ENCODE measurements around the gene THRA.

THRA gene

DNA sequence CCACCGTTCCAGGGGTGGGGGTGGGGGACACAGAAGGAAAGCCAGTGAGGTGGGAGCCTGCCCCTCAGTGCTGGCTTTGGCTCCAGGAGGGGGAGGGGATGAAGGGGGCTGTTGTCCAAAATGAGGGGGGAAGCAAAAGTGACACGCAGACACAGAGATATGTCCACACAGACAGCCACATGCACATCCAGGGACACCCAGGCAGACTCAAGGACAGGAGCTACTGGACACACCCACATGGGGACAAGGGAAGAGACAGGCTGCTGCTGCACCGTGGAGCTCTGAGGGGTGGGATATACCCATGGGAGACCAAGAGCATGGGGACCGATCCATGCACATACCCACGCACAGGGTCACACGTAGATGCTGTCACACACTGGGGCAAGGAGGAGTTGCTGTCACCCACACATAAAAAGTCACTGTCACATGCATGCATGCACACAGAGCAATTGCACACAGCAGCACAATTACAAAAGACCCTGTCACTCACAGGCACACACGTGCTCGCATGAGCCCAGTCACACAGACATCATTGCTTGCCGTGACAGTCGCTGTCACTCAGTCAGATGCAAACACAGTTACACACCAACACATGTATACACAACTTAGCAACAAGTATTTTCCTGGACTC is 1.3 kb downstream of the THRA start:
- DNase-seq: no peak

DNA sequence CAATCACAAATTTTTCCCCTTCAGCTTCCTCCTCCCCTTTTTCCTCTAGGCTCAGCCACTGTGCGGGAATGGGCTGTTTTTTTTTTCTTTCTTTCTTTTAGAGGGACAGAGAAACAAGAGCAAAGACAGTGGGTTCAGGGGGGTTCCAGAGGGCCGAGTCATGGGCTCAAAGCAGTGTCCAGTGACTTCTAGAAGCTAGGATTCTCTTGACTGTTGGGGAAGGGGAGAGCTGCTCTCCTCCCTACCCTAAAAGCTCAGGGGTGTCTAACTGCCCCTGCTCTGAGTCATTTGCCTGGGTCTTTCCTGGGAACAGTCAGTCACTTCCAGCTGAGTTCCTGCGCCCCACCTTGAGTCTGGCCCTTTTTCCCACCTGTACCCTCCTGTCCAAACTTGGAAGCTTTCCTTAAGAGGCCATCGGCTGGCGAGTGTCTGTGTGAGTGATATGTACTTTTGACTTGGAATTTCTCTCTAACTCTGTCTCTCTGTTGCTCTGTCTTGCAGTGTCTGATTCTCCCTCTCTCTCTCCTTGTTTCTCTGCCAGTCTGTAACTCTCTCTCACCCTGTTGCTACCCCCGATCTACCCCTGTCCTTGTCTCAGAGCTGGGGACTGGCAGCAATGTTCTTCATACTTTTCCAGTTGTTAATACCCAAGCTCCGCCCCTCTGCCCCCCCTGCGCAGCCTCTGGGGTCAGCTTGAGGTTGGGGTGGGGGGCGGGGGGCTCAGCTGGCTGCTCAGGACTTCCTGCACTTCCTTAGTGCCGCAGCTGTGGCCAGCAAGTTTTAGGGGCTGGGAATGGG is 2.4 kb downstream of the THRA start:
- DNase-seq: peak; percentile 52

DNA sequence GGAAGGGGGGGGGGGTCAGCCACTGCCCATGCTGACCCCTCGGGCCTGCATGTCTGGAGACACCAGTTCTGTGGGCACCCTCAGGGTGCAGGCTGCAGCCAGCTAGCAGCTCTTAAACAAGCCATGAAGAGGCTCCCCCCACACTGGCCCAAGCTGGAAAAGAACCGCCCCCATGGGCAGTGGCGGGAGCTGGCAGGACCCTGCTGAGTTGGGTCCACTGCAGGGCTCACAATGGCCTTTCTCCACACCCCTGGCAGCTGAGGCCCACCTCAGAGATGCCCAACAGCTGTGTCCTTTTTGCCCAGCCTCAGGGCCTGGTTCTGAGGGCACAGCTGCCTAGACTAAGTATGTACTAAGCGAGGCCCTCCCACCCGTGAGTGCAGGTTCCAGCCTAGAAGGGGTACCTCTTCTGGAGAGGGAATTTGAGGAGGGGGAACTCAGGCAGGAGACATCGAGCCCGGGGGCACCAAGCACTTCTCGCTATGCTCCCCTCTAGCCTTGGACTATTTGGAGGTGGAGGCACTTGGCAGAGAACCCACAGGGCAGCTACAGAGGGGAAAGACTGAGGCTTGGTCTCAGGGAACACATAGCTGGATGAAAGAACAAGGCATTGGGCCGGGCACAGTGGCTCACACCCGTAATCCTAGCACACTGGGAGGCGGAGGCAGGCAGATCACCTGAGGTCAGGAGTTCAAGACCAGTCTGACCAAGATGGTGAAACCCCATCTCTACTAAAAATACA is 3.2 kb downstream of the THRA start:
- no peak for DNase-seq

DNA sequence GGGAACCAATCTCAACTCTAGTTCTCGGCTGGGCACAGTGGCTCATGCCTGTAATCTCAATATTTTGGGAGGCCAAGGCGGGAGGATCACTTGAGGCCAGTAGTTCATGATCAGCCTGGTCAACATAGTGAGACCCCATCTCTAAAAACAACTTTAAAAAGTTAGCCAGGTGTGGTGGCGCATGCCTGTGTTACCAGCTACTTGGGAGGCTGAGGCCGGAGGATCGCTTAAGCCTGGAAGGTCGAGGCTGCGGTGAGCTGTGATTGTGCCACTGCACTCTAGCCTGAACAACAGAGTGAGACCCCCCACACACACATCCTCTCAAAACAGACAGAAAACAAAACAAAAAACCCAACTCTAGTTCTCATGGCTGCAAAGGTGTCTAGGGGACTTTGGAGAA is 4.9 kb downstream of the THRA start:
- no peak for DNase-seq

DNA sequence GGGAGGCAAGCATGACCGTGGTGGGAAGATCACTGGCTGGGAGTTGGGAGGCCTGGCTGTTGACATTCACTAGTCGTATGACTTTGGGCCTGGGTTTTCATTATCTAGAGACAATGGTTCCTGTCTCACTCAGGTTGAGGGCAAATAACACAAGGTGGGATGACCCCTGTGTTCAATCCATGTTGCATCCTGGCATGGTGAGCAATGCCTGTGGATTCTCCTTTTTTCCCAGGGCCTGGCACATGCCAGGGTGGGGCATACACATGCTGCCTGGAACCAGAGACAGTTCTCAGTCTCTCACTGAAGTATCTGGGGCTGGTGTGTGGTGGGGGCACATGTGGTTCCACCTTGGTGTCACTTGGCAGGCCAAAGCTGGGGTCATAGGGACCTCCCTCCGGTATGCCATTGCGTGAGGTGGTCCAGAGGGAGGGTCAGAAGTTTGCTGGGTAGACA is 5.4 kb downstream of the THRA start:
- DNase-seq: no peak

DNA sequence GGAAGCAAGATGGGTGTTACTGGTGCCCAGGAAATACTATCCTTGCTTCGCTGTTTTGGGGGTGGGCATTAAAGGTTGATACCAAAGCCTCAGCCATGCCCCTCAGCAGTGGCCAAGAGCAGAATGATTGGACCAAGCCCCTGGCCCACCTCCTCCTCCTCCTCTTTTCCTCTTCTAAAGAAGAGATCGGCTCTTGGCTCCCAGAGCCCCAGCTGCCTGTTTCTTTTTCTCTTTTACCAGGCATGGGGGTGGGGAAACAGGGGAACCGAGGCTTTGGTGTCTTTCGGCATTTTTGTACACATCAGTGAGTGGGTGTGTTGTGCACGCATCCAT is 5.8 kb downstream of the THRA start:
- DNase-seq: no peak

DNA sequence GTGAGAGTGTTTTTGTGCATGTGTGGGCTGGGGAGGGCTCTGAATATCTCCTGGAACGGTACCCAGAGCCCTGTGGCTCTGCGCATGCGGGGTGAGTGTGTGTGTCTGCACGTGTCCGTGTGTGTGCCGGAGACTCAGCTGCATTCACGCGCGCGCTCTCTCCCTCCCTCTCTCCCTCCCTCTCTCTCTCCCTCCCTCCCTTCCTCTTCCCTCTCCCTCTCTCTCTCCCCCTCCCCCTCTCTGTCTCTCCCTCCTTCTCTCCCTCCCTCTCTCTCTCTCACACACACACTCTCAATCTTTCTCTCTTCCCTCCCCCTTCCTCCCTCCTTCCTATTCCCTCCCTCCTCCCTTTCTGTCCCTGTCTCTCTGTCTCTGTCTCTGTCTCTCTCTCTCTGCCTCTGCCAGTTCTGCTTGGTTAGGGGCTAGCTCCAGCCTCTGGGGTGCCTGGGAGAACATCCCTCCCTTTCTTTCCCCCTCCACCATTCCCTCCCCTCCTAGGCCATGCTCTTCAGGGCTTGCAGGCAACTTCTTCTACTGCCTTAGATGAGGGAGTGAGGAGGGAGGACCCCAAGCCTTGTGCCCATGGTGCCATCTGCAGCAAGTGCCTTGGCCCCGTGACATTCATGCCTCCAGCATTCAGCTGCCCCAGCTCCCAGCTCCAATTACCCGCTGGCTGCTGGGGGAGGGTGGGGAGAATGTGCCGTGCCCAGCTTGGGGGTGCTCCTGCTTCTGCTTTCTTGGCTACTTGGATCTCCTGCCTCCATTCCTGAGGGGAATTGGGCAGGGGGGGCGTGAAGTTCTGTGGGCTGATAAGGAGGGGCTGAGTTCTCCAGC is 6.4 kb downstream of the THRA start:
- DNase-seq: peak; percentile 85

DNA sequence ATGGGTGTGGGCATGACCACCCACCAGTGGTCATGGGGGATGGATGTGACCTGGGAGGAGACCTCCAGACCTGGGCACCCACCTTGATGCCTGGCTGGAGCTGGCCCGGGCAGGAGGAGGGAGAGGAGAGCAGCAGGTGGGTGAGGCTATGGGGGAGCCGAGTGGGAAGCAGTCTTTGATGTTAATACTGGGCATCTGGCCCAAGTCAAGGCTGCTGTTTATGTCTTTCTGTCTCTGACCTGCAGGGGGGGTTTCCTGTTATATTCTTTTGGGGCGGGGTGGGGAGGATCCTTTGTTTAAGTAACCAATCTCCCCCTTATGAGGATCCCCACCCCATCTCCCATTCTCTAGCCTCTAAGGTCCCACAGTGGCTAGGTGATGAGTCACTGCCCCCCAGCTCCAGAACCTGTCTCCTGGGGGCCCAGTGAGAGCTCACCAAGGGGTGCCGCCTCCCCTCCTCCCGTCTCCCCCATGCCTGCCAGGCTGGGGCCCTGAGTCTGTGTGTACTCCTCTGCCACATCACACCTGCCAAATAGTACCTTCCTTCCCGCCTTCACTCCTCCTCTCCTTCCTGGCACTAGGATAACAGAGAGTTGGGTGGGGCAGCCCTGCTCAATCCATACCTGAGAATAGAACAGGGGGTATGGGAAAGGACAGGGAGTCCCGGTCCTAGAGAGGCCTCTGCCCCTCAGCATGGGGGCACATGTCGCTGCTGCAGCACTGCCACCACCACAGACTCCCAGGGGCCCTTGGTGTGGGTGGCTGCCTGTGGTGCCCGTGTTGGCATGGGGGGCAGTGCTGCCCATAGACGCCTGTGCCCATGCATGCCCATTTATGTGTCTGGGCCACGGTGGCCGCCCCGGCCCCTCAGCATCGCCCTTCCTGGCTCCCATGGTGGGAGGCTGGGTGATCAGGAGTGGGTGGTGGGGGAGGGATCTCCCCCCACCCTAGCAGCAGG is 7.3 kb downstream of the THRA start:
- no peak for DNase-seq

DNA sequence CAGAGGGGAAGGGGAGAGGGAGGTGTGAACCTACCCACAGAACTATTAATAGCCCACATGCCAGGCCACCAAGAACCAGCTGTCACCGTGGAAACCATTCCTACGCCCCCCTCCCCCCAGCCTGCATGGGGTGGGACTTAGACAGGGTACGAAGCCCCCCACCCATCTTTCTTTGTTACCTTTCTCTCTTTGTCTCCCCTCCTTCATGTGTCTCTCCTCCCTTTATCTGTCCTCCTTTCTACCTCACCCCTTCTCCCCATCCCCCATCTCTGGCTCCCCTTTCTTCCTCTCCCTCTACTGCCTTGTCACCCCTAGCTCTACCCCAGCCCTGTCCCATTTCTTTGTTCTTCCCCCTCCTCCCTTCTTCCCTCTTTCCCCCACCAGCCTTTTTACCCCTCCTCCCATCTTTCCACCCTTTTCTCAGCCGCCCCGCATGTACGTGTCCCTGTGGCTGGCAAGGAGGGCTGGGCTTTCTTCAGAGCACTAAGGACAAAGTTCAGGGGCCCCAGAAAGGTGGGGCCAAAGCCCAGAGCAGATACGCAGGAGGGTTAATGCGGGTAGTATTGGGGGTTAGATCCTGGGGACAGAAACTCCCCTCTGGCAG is 8.0 kb downstream of the THRA start:
- DNase-seq: no peak

DNA sequence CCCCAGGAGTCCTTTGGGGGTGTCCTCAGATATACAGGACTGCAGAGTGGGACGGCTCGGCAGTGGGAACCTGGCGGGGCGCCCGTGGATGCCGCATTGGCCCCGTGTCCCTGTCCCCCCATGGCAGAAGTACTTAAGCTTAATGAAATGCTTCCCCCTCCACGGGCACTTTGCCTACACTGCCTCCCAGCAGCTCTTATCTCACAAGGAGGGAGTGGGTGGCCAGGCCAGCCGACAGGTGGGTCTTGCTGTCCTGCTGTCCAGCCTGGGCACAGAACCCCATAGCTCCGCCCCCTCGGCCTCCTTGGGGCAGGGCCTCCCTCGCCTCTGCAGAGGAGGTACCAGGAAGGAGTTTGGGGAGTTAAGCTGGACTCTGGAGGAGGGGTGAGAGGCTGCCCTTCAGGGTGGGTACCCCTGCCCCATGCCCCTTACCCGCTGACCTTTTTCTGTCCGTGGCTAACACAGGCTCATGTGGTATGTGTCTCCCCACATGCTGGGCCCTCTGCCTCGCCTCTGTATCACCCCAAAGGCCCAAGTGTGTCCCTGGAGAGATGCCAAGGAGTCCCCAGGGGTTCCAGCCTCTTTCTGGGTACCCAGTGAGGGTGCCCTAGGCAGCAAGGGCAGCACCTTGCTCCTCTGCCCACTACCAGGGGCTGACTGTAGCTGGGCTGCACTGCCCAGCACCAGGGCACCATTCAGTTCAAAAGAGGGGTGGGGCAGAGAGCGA is 8.7 kb downstream of the THRA start:
- DNase-seq: peak; percentile 53

DNA sequence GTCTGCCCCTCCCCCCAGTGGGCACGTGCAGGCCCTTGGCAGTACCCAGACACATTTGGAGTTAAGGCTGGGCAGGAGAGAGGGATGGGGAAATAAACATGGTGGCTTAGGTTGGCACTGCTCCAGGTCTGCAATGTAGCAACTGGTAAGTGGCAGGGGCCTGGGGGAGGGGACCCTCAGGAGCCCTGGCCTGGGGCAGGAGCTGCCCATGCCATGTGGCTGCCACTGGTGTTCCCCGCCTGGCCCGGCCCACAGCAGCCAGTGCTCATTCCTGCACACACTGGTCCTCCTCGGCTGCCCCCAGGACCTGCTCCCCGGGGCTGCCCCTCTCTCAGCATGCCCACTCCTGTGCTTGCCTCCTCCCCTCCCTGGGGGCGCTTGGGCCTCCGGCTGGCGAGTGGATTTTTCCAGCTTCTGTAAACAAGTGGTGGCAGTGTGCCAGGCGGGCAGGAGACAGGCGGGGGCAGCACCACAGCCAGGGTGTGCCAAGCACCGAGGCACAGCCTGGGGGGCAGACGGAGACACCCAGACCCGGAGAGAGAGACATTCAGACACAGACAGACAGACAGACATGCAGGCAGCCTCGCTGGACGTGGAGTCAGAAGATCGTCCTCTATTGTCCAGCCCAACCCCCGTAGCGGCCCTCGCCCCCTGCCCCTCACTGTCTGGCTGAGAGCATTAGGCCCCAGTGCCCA is 9.4 kb downstream of the THRA start:
- DNase-seq: peak; percentile 62

DNA sequence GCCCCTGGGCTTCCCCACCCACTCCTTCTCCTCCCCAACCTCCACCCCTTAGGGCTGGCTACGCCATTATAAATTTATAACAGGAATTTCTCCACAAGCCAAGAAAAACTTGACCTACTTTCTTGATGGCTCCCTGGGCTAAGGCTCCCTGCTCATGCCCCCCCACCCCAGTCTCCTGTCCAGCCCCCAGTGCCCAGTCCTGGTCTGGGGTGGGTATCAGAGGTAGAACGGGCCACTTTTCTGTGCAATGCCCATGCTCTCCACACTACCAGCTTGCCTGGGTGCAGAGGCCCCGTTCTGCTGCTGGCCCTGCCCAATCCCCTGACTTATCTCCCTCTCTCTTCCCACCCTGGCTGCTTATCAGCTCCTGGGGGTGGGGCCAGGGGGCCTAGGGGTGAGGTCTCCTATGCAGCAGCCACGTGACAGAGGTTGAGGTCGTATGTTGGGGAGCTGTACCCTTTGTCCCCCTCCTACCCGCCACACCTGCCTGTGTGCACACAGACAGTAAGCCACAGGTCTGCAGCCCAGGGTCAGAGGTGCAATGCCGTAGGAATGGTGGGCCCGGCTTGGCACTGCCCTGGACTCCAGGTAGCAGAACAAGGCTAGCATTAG is 10.1 kb downstream of the THRA start:
- DNase-seq: no peak

DNA sequence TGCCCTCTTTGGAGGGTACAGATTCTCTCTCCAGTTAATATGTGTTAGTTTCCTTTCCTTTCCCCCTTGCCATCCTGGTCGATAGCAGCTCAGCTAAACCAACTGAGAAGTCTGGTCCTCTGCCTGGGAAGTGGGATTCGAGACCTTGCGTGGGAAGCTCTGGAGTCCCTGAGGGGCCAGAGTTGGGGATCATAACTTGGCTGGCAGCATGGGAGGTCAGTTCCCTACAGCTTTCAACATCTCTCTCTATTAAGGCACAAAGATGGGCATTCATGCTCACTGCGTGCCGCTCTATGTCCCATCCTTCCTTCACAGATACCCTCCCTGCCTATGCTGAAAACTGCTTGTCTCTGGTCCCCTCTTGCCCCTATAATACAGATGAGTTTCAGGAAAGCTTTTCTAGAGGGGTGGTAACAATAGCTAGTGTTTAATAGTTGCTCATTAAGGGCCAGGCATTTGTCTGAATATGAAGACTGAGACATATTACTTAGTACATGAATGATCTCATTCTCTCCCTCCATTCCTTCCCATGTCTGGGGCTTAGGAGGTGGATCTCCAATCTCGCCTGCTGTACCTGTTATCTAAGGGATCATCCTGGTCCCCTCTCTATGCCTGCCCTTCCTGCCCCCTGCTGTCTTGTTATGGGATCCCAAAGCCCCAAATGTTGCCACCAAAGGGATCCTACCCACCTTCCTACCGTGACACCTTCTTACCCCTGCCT is 10.8 kb downstream of the THRA start:
- no peak for DNase-seq

DNA sequence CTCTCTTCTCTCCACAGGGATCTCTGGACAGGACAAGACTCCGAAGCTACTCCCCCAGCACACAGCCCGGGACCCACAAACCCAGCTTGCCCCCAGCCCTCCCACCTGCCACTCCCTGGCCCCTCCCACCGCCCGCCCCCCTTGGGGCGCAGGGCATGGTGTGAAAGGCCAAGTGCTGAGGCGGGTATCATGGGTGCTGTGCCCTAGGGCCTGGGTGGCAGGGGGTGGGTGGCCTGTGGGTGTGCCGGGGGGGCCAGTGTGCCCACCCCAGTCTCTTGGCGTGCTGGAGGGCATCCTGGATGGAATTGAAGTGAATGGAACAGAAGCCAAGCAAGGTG is 11.4 kb downstream of the THRA start:
- DNase-seq: no peak

DNA sequence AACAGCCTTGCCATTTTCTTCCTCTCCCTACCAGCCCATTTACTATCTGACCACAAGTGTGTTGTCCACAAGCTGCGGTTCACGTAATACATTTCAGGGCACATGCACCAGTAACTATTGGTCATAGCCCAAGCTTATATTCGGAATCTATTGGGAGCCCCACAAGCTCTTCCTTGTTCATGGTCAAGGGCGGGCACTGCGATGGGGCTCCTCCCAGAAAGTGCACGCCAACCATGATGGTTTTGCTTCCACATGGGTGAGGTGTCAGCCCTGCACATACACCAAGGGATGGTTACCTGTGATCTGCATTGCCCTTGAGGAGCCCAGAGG is 12.1 kb downstream of the THRA start:
- DNase-seq: no peak

DNA sequence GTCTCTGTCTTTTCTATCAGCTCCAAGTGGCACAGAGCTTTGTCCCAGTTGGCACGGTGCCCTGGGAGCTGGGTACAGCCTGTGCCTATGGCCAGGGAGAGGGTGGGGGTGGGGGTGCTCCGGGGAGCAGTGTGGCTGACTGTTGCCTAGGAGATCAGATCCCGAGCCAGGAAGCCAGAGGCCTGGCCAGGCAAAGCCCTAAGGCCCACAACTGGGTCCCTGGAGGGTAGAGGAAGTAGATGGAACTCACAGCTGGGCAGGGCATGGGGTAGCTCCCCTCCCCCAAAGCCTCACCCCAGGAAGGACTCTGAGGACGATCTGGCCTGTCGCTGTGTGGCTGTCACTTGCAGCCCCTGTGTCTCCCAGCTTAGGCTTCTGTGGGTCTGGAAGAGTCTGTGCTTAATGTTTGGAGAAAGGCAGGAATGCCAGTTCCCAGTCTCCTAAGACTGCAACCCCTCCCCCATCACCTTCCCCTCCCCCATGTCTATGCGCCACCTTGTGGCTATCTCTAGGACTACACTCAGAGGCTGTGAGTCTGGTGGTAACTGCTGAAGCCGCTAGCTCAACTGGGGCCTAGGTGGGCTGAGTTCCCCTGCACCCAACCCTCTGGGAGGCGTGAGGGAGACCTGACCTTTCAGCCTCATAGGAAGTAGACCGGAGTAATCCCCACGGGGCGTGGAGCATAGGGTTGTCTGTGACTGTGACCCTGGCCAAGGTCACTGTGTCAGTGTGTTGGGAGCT is 12.6 kb downstream of the THRA start:
- DNase-seq: peak; percentile 73

DNA sequence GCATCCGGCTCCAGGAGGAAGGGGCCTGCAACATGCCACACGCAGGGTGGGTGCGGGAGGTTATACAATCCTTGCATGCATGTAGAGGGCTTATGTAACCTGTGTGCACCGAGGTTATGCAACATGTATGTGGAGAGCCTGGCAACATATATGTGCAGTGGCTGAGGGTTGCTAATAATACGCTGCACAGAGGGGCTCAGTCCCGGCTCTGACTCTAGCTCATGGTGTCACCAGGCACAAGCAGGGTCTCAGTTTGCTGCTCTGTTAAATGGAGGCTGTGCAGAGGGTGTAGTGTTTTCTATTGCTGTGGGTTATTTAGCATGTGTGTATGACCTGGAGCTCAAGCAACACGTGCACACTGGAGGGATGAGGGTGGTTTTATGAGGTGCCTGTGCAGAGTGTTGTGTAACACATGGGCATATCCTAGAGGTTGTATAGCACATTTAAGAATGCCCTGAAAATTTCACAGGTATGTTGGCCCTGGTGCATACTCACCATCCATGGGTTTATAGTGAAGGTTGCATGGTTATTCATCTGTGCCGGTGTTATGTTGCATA is 13.3 kb downstream of the THRA start:
- DNase-seq: no peak

DNA sequence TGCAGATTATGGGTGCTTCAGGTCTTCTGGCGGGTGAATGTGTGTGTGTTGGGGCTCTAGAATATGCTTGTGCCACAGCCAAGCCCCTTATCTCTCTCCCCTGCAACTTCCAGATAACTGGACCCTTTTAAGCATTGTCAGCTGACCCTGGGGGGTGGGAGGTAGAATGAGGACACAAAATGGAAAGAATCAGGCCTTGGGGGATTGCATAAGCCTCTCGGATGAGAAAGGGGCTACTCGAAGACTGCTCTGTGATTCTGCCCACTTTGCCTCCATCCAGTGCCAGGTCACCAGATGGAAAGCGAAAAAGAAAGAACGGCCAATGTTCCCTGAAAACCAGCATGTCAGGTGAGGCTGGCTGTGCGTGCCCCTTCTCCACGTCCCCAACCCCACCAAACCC is 13.8 kb downstream of the THRA start:
- no peak for DNase-seq

Data from right kidney (tissue), 1 donor.